ENCODE measurements around the gene NRIP3. TPM values are rescaled to one million over a fixed set of nuclear protein-coding genes. Genes with fewer than 3 reads are reported as not detected.

Gene NRIP3
- total and polyA plus RNA-seq, 2 donors (not counting 3 experiments of a cell fraction or from before 2014, with no cell fraction given), result 3.7 to 9.9 TPM

GRCh38 chr11:8948886-8949285 is 54.9 kb downstream of the NRIP3 start:
- intact Hi-C loops (cut with micrococcal nuclease), result no loop called here
- TF ChIP-seq FOS (IDR thresholded peaks at IDR 0.05; ENCODE audit: borderline replicate concordance, insufficient read depth, low read length) (no peak), POLR2AphosphoS5 (IDR thresholded peaks at IDR 0.05; ENCODE audit: insufficient read depth, low read depth, low read length) (no peak), MAX (IDR thresholded peaks at IDR 0.05; ENCODE audit: insufficient read depth, insufficient read length) (no peak), GATA2 (IDR thresholded peaks at IDR 0.05; ENCODE audit: insufficient read depth, insufficient read length, low read depth, low read length) (no peak), MYC (IDR thresholded peaks at IDR 0.05; ENCODE audit: low read depth, low read length) (no peak), EZH2 (IDR thresholded peaks at IDR 0.05; ENCODE audit: borderline replicate concordance, low read depth, low read length, severe bottlenecking) (no peak), JUN (IDR thresholded peaks at IDR 0.05; ENCODE audit: borderline replicate concordance, insufficient read depth, insufficient read length, low read depth) (no peak), POLR2A (IDR thresholded peaks at IDR 0.05; ENCODE audit: low read depth, low read length) (no peak)
- TF ChIP-seq, protein P1, sequence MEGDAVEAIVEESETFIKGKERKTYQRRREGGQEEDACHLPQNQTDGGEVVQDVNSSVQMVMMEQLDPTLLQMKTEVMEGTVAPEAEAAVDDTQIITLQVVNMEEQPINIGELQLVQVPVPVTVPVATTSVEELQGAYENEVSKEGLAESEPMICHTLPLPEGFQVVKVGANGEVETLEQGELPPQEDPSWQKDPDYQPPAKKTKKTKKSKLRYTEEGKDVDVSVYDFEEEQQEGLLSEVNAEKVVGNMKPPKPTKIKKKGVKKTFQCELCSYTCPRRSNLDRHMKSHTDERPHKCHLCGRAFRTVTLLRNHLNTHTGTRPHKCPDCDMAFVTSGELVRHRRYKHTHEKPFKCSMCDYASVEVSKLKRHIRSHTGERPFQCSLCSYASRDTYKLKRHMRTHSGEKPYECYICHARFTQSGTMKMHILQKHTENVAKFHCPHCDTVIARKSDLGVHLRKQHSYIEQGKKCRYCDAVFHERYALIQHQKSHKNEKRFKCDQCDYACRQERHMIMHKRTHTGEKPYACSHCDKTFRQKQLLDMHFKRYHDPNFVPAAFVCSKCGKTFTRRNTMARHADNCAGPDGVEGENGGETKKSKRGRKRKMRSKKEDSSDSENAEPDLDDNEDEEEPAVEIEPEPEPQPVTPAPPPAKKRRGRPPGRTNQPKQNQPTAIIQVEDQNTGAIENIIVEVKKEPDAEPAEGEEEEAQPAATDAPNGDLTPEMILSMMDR (IDR thresholded peaks at IDR 0.05; ENCODE audit: extremely low read depth in 1 of 2, insufficient read depth in 1 of 2, low read depth in 1 of 2, low read length in 2 of 2), result no peak
- no peaks in the 10 kb centered on the region for H4K20me1 ChIP-seq (replicated peaks; ENCODE audit: control insufficient read depth, extremely low read depth, insufficient read depth, low read length)
- H3K9me1 ChIP-seq (replicated peaks; ENCODE audit: control insufficient read depth, extremely low read depth, insufficient read depth, low read length), result no peaks in the 10 kb centered on the region
- ChIA-PET CTCF (interaction anchor here (0.7 to 4.3 kb wide), 5 partner anchors 9 to 35 kb away, joined by 3 to 25 read pairs (median 8); no protein-coding TSS in a partner anchor), POLR2A (no interaction called here)
- H3K4me1 ChIP-seq (ENCODE audit: control insufficient read depth, extremely low read depth, insufficient read depth, low read length), result no peaks in the 10 kb centered on the region
- dilution Hi-C loops (cut with MboI; ENCODE audit: extremely low pct_ligation_motif_present, low sequenced_read_pairs), result no loop called here
- no peak for FAIRE-seq
- no peaks in the 10 kb centered on the region for H3K9me3 ChIP-seq (replicated peaks; ENCODE audit: control insufficient read depth, insufficient read depth, low read length)
- no peak overlapping the region for H2AFZ ChIP-seq (ENCODE audit: low read depth, low read length)
- H3K36me3 ChIP-seq (ENCODE audit: control insufficient read depth in 2 of 2, extremely low read depth in 1 of 2, insufficient read depth in 2 of 2, low read length in 2 of 2), result peaks cover 3 to 5% of the 10 kb centered on the region in 2 experiments
- no TSS peak for BruUV-seq (replicated peaks)
- H3K4me2 ChIP-seq (ENCODE audit: insufficient read depth, low read length), result no peak overlapping the region
- H3K27me3 ChIP-seq (ENCODE audit: control insufficient read depth in 2 of 2, insufficient read depth in 2 of 2, low read length in 2 of 2), result no peaks in the 10 kb centered on the region
- no peak overlapping the region for H3K27ac ChIP-seq (ENCODE audit: insufficient read depth, low read depth, low read length)
- H3K9ac ChIP-seq (replicated peaks; ENCODE audit: extremely low read depth, insufficient read depth, low read length), result no peak overlapping the region
- H3K4me3 ChIP-seq (replicated peaks in 1 of 3; ENCODE audit: insufficient read depth in 1 of 3, low read depth in 1 of 3, low read length in 3 of 3), result no peak overlapping the region
- H3K79me2 ChIP-seq (ENCODE audit: control insufficient read depth, insufficient read depth, low read length), result no peaks in the 10 kb centered on the region
- peak; percentile 9 for DNase-seq (ENCODE audit: low read depth, low spot score)

Measured in endothelial cell of umbilical vein (primary cell).